ENCODE results near the gene TP73. TPM values are rescaled to one million over a fixed set of nuclear protein-coding genes. Genes with fewer than 3 reads are reported as not detected.
A peak's percentile ranks its signal among the peaks of the same experiment; 100 is the strongest.

TP73 gene
- total RNA-seq, 5 donors from 2014 or later (not counting 1 experiment from before 2014, with no cell fraction given), result 0.12 to 0.21 (median 0.18) TPM; not detected in 1

- H3K36me3 ChIP-seq (ENCODE audit: control insufficient read depth in 2 of 2, extremely low read depth in 1 of 2, insufficient read depth in 1 of 2, low read length in 1 of 2), result no peaks in the 10 kb centered on the region
- H3K27ac ChIP-seq (ENCODE audit: low read length), result no peak overlapping the region
- Mint-ChIP-seq H3K27ac (no peak overlapping the region), H3K4me1 (no peaks in the 10 kb centered on the region), H3K9me3 (no peaks in the 10 kb centered on the region), H3K36me3 (no peaks in the 10 kb centered on the region), H3K27me3 (peaks cover 7 to 8% of the 10 kb centered on the region in 2 donors), H3K4me3 (no peak overlapping the region)
- ChIA-PET CTCF (interaction anchor here in 1 of 2 donors (0.6 kb wide), 1 partner anchor 116 kb away, joined by 6 read pairs; no protein-coding TSS in a partner anchor), POLR2A (no interaction called here)
- DNase-seq (peak in 1 of 35 experiments; percentile 9), ATAC-seq (replicated peaks in 1 of 4) (no peak)
- H3K4me1 ChIP-seq (ENCODE audit: control insufficient read depth in 1 of 2, extremely low read depth in 1 of 2, insufficient read depth in 2 of 2, low read length in 2 of 2), result peaks cover 0 to 4% of the 10 kb centered on the region in 2 experiments
- WGBS (ENCODE audit: insufficient coverage), result 39% methylated on average over 28 of the region's 37 CpGs
- no peak overlapping the region for H3K4me3 ChIP-seq (ENCODE audit: control insufficient read depth in 1 of 2, extremely low read depth in 1 of 2, low read length in 1 of 2)
- peaks cover 0 to 55% of the 10 kb centered on the region in 2 experiments for H3K27me3 ChIP-seq (replicated peaks in 1 of 2; ENCODE audit: control insufficient read depth in 2 of 2, extremely low read depth in 1 of 2, insufficient read depth in 2 of 2, low read length in 1 of 2)
- no peaks in the 10 kb centered on the region for H3K9me3 ChIP-seq
Observed at GRCh38 chr1:3727042-3727824, 74.9 kb downstream of the TP73 start.

- no peak overlapping the region for H3K4me3 ChIP-seq (ENCODE audit: control insufficient read depth in 1 of 2, extremely low read depth in 1 of 2, low read length in 1 of 2)
- no peaks in the 10 kb centered on the region for H3K4me1 Mint-ChIP-seq
- no peaks in the 10 kb centered on the region for H3K36me3 Mint-ChIP-seq
- CTCF ChIA-PET, result interaction anchor here in 1 of 2 donors (0.6 kb wide), 1 partner anchor 115 kb away, joined by 6 read pairs; no protein-coding TSS in a partner anchor
- no peak overlapping the region for H3K27ac ChIP-seq (ENCODE audit: low read length)
- peaks cover 0 to 60% of the 10 kb centered on the region in 2 experiments for H3K27me3 ChIP-seq (replicated peaks in 1 of 2; ENCODE audit: control insufficient read depth in 2 of 2, extremely low read depth in 1 of 2, insufficient read depth in 2 of 2, low read length in 1 of 2)
- H3K9me3 Mint-ChIP-seq, result no peaks in the 10 kb centered on the region
- H3K27ac Mint-ChIP-seq, result no peak overlapping the region
- no peak overlapping the region for H3K4me3 Mint-ChIP-seq
- peaks cover 7 to 8% of the 10 kb centered on the region in 2 donors for H3K27me3 Mint-ChIP-seq
- no peaks in the 10 kb centered on the region for H3K36me3 ChIP-seq (ENCODE audit: control insufficient read depth in 2 of 2, extremely low read depth in 1 of 2, insufficient read depth in 1 of 2, low read length in 1 of 2)
- WGBS (ENCODE audit: insufficient coverage), result 85% methylated on average over 31 of the region's 31 CpGs
- ATAC-seq (replicated peaks in 1 of 4), result no peak
- DNase-seq, result no peak
- H3K9me3 ChIP-seq, result no peaks in the 10 kb centered on the region
- POLR2A ChIA-PET, result no interaction called here
- H3K4me1 ChIP-seq (ENCODE audit: control insufficient read depth in 1 of 2, extremely low read depth in 1 of 2, insufficient read depth in 2 of 2, low read length in 2 of 2), result peaks cover 0 to 4% of the 10 kb centered on the region in 2 experiments
Observed at GRCh38 chr1:3727825-3728776, 75.8 kb downstream of the TP73 start.

- no peak for ATAC-seq (replicated peaks in 1 of 4)
- POLR2A ChIA-PET, result no interaction called here
- no peak overlapping the region for H3K4me3 Mint-ChIP-seq
- CTCF ChIA-PET, result no interaction called here
- peaks cover 3 to 7% of the 10 kb centered on the region in 2 donors for H3K27me3 Mint-ChIP-seq
- 83% methylated on average over 23 of the region's 32 CpGs for WGBS (ENCODE audit: insufficient coverage)
- no peak overlapping the region for H3K27ac ChIP-seq (ENCODE audit: low read length)
- H3K9me3 ChIP-seq, result no peaks in the 10 kb centered on the region
- H3K27ac Mint-ChIP-seq, result no peak overlapping the region
- no peaks in the 10 kb centered on the region for H3K36me3 ChIP-seq (ENCODE audit: control insufficient read depth in 2 of 2, extremely low read depth in 1 of 2, insufficient read depth in 1 of 2, low read length in 1 of 2)
- no peaks in the 10 kb centered on the region for H3K4me1 ChIP-seq (ENCODE audit: control insufficient read depth in 1 of 2, extremely low read depth in 1 of 2, insufficient read depth in 2 of 2, low read length in 2 of 2)
- peaks cover 0 to 51% of the 10 kb centered on the region in 2 experiments for H3K27me3 ChIP-seq (replicated peaks in 1 of 2; ENCODE audit: control insufficient read depth in 2 of 2, extremely low read depth in 1 of 2, insufficient read depth in 2 of 2, low read length in 1 of 2)
- H3K36me3 Mint-ChIP-seq, result no peaks in the 10 kb centered on the region
- H3K9me3 Mint-ChIP-seq, result no peaks in the 10 kb centered on the region
- H3K4me3 ChIP-seq (ENCODE audit: control insufficient read depth in 1 of 2, extremely low read depth in 1 of 2, low read length in 1 of 2), result no peak overlapping the region
- no peaks in the 10 kb centered on the region for H3K4me1 Mint-ChIP-seq
- no peak for DNase-seq
Observed at GRCh38 chr1:3729594-3730542, 77.6 kb downstream of the TP73 start.

GRCh38 chr1:3730543-3731247, 78.4 kb downstream of the TP73 start:
- no peaks in the 10 kb centered on the region for H3K4me1 Mint-ChIP-seq
- H3K4me3 ChIP-seq (ENCODE audit: control insufficient read depth in 1 of 2, extremely low read depth in 1 of 2, low read length in 1 of 2), result no peak overlapping the region
- no peak for ATAC-seq (replicated peaks in 1 of 4)
- no peak for DNase-seq
- H3K4me1 ChIP-seq (ENCODE audit: control insufficient read depth in 1 of 2, extremely low read depth in 1 of 2, insufficient read depth in 2 of 2, low read length in 2 of 2), result no peaks in the 10 kb centered on the region
- POLR2A ChIA-PET, result no interaction called here
- H3K4me3 Mint-ChIP-seq, result no peak overlapping the region
- H3K9me3 Mint-ChIP-seq, result no peaks in the 10 kb centered on the region
- H3K9me3 ChIP-seq, result no peaks in the 10 kb centered on the region
- H3K27ac Mint-ChIP-seq, result no peak overlapping the region
- H3K27me3 ChIP-seq (replicated peaks in 1 of 2; ENCODE audit: control insufficient read depth in 2 of 2, extremely low read depth in 1 of 2, insufficient read depth in 2 of 2, low read length in 1 of 2), result peaks cover 0 to 48% of the 10 kb centered on the region in 2 experiments
- peaks cover 0 to 2% of the 10 kb centered on the region in 2 donors for H3K36me3 ChIP-seq (ENCODE audit: control insufficient read depth in 2 of 2, extremely low read depth in 1 of 2, insufficient read depth in 1 of 2, low read length in 1 of 2)
- no peak overlapping the region for H3K27ac ChIP-seq (ENCODE audit: low read length)
- H3K36me3 Mint-ChIP-seq, result no peaks in the 10 kb centered on the region
- 65% methylated on average over 25 of the region's 25 CpGs for WGBS (ENCODE audit: insufficient coverage)
- peaks cover 3 to 7% of the 10 kb centered on the region in 2 donors for H3K27me3 Mint-ChIP-seq
- CTCF ChIA-PET, result interaction anchor here in 1 of 2 donors (0.7 kb wide), 1 partner anchor 240 kb away, joined by 3 read pairs; no protein-coding TSS in a partner anchor

- no peak for ATAC-seq (replicated peaks in 1 of 4)
- Histone ChIP-seq H3K27ac (ENCODE audit: low read length) (no peak overlapping the region), H3K4me3 (ENCODE audit: control insufficient read depth in 1 of 2, extremely low read depth in 1 of 2, low read length in 1 of 2) (no peak overlapping the region), H3K27me3 (replicated peaks in 1 of 2; ENCODE audit: control insufficient read depth in 2 of 2, extremely low read depth in 1 of 2, insufficient read depth in 2 of 2, low read length in 1 of 2) (peaks cover 0 to 47% of the 10 kb centered on the region in 2 experiments), H3K4me1 (ENCODE audit: control insufficient read depth in 1 of 2, extremely low read depth in 1 of 2, insufficient read depth in 2 of 2, low read length in 2 of 2) (no peaks in the 10 kb centered on the region), H3K36me3 (ENCODE audit: control insufficient read depth in 2 of 2, extremely low read depth in 1 of 2, insufficient read depth in 1 of 2, low read length in 1 of 2) (peaks cover 0 to 6% of the 10 kb centered on the region in 2 donors), H3K9me3 (no peaks in the 10 kb centered on the region)
- Mint-ChIP-seq H3K27me3 (peaks cover 3 to 7% of the 10 kb centered on the region in 2 donors), H3K27ac (no peak overlapping the region), H3K4me3 (no peak overlapping the region), H3K9me3 (no peaks in the 10 kb centered on the region), H3K4me1 (no peaks in the 10 kb centered on the region), H3K36me3 (peaks cover under 1% of the 10 kb centered on the region)
- 90% methylated on average over 18 of the region's 25 CpGs for WGBS (ENCODE audit: insufficient coverage)
- CTCF ChIA-PET, result no interaction called here
- DNase-seq, result no peak
- POLR2A ChIA-PET, result no interaction called here
Observed at GRCh38 chr1:3731583-3732433, 79.5 kb downstream of the TP73 start.
